Keratinocyte (primary cell): ENCODE data around the gene PCDHB9.
"Not testable (repeated sequence)": the region's sequence is repeated elsewhere in the genome, so short reads cannot be mapped to it uniquely, and the experiment has no call there.

Experiments
- EZH2 ChIP-seq: IDR thresholded peaks from one replicate; pipeline ENCODE4 v1.6.1; 2012; ENCODE audit warnings: inconsistent platforms, mild to moderate bottlenecking, low read length, moderate library complexity
- TF ChIP-seq, protein P1 (sequence below), 3 experiments: IDR thresholded peaks in 1 of 3; conservative IDR thresholded peaks in 1 of 3; optimal IDR thresholded peaks in 1 of 3; 2 replicates in 2 of 3; 3 replicates in 1 of 3; pipeline versions ENCODE3 to v1.5.1; 2011; ENCODE audit warnings: low read length in 3 of 3, mild to moderate bottlenecking in 3 of 3, moderate library complexity in 2 of 3, control low read depth in 1 of 3, inconsistent platforms in 1 of 3; ENCODE audit not compliant: insufficient read depth in 2 of 3; ENCODE audit errors: extremely low read depth in 1 of 3

DNA sequence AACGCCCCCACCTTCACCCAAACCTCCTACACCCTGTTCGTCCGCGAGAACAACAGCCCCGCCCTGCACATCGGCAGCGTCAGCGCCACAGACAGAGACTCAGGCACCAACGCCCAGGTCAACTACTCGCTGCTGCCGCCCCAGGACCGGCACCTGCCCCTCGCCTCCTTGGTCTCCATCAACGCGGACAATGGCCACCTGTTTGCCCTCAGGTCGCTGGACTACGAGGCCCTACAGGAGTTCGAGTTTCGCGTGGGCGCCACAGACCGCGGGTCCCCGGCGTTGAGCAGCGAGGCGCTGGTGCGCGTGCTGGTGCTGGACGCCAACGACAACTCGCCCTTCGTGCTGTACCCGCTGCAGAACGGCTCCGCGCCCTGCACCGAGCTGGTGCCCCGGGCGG, 37.9 kb downstream of the PCDHB9 start:
- TF ChIP-seq, protein P1, sequence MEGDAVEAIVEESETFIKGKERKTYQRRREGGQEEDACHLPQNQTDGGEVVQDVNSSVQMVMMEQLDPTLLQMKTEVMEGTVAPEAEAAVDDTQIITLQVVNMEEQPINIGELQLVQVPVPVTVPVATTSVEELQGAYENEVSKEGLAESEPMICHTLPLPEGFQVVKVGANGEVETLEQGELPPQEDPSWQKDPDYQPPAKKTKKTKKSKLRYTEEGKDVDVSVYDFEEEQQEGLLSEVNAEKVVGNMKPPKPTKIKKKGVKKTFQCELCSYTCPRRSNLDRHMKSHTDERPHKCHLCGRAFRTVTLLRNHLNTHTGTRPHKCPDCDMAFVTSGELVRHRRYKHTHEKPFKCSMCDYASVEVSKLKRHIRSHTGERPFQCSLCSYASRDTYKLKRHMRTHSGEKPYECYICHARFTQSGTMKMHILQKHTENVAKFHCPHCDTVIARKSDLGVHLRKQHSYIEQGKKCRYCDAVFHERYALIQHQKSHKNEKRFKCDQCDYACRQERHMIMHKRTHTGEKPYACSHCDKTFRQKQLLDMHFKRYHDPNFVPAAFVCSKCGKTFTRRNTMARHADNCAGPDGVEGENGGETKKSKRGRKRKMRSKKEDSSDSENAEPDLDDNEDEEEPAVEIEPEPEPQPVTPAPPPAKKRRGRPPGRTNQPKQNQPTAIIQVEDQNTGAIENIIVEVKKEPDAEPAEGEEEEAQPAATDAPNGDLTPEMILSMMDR (optimal IDR thresholded peaks at IDR 0.05 in 1 of 3, IDR thresholded peaks at IDR 0.05 in 1 of 3, conservative IDR thresholded peaks at IDR 0.05 in 1 of 3; ENCODE audit: extremely low read depth in 1 of 3, insufficient read depth in 2 of 3, low read length in 3 of 3), result not testable (repeated sequence)
- TF ChIP-seq EZH2, result not testable (repeated sequence)
